Ovary (tissue), 9 donors: ENCODE results near the gene LIFR. TPM values are rescaled to one million over a fixed set of nuclear protein-coding genes. Genes with fewer than 3 reads are reported as not detected.

Experiments used
- DNase-seq, 5 donors: peaks; one replicate each; pipeline ENCODE4 v3.0.0-alpha.2; 2019 to 2020
- H3K27ac ChIP-seq, 2 donors: fragments of 200-600 bp; one replicate each; pipeline versions ENCODE4 v1.5.1 to v1.8.0; 2019 to 2022
- H3K27me3 ChIP-seq: fragments of 200-600 bp; one replicate; pipeline ENCODE4 v1.8.0; 2022
- H3K36me3 ChIP-seq: fragments of 200-600 bp; sonication (generic); one replicate; pipeline ENCODE4 v1.5.1; 2019
- H3K4me1 ChIP-seq: one replicate; pipeline ENCODE4 v1.8.1; 2013; ENCODE audit warnings: mild to moderate bottlenecking, moderate library complexity; ENCODE audit not compliant: insufficient read depth
- H3K4me3 ChIP-seq: fragments of 200-600 bp; sonication (generic); one replicate; pipeline ENCODE4 v1.5.1; 2017
- H3K9me3 ChIP-seq, 2 donors: fragments of 200-600 bp in 1 of 2; sonication (generic) in 1 of 2; one replicate each; pipeline versions ENCODE4 v1.5.1 to v1.8.1; 2013 to 2019; ENCODE audit warnings: mild to moderate bottlenecking in 1 of 2, moderate library complexity in 1 of 2
- EP300 ChIP-seq: sonication (generic); formaldehyde crosslinking; IDR thresholded peaks from one replicate; pipeline ENCODE4 v1.6.1; 2017; ENCODE audit warnings: antibody characterized with exemption
- POLR2A ChIP-seq: fragments of 450-650 bp; IDR thresholded peaks from one replicate; pipeline ENCODE4 v1.6.1; 2017; ENCODE audit warnings: antibody characterized with exemption, mild to moderate bottlenecking, moderate library complexity
- WGBS, 3 donors: extraction: QIAGEN DNeasy Blood & Tissue Kit in 1 of 3; methylation state at CpG; one replicate each; pipeline versions ENCODE4 v1.1.5 to v1.1.7; 2013 to 2017; 5-methylcytosine and 5-hydroxymethylcytosine counted together
- intact Hi-C, 4 donors: fragments of 100-400 bp; cut with DNase I; formaldehyde crosslinking; loops; one replicate each; pipeline versions ENCODE4 v1.11.0 to v1.15.1; 2022 to 2023
- polyA plus RNA-seq, 2 donors: library from polyadenylated mRNA; stranded (reverse); fragments of 200-250 nt in 1 of 2; fragments of 350-450 nt in 1 of 2; fragmentation: Illumina TruSeq in 1 of 2; extraction: RNeasy Lipid Tissue Mini Kit (QIAGEN cat#74804) in 1 of 2; gene quantifications; one replicate each; pipeline ENCODE4 v1.2.3, GENCODE V29; 2013 to 2014
- total RNA-seq, 7 donors: library from RNA; depleted of rRNA in 2 of 7; stranded (reverse); fragments of >200 nt in 2 of 7; fragmentation: NEBNext Ultra II Directional in 3 of 7; extraction: Animal tissue kit (Norgen Biotek cat#: 25700) in 3 of 7; gene quantifications; one replicate each; pipeline versions ENCODE4 v1.1.0 to v1.2.4, GENCODE V29; 2016 to 2023
- TF ChIP-seq, protein P1 (sequence below), 3 donors: fragments of 450-650 bp in 2 of 3; fragments of 200-600 bp in 1 of 3; IDR thresholded peaks; one replicate each; pipeline versions ENCODE4 v1.5.1 to v1.8.0; 2016 to 2022; ENCODE audit warnings: antibody characterized with exemption in 3 of 3, mild to moderate bottlenecking in 1 of 3
- donor health status: DM: no; HTN: no; CAD: no; lungs with moderate emphysema.
- donor health status: DM: no; HTN: no; CAD: no.
- donor health status: Bipolar disorder and iron deficiency.
- donor health status: DM: yes; HTN: yes; CAD: no.
- donor health status: DM: no; HTN: no; CAD: no.
- donor health status: DM: yes; HTN: yes; CAD: no.

Gene LIFR
- total and polyA plus RNA-seq, 9 donors, result 17.3 to 143 (median 89.3) TPM

- no peaks in the 10 kb centered on the region for H3K27me3 ChIP-seq
- TF ChIP-seq EP300 (no peak), POLR2A (no peak)
- TF ChIP-seq, protein P1, sequence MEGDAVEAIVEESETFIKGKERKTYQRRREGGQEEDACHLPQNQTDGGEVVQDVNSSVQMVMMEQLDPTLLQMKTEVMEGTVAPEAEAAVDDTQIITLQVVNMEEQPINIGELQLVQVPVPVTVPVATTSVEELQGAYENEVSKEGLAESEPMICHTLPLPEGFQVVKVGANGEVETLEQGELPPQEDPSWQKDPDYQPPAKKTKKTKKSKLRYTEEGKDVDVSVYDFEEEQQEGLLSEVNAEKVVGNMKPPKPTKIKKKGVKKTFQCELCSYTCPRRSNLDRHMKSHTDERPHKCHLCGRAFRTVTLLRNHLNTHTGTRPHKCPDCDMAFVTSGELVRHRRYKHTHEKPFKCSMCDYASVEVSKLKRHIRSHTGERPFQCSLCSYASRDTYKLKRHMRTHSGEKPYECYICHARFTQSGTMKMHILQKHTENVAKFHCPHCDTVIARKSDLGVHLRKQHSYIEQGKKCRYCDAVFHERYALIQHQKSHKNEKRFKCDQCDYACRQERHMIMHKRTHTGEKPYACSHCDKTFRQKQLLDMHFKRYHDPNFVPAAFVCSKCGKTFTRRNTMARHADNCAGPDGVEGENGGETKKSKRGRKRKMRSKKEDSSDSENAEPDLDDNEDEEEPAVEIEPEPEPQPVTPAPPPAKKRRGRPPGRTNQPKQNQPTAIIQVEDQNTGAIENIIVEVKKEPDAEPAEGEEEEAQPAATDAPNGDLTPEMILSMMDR (IDR thresholded peaks at IDR 0.05), result no peak
- no peaks in the 10 kb centered on the region for H3K36me3 ChIP-seq
- DNase-seq, result no peak
- intact Hi-C loops, result no loop called here
- no peaks in the 10 kb centered on the region for H3K4me1 ChIP-seq
- H3K27ac ChIP-seq, result no peak overlapping the region
- H3K9me3 ChIP-seq, result no peaks in the 10 kb centered on the region
- WGBS, 3 donors, result 94 to 96% (median 94%) methylated on average over 4 of the region's 4 CpGs
- H3K4me3 ChIP-seq, result no peak overlapping the region
Observed at GRCh38 chr5:38581597-38581996, 25.2 kb upstream of the LIFR start.

GRCh38 chr5:38579105-38579504, 22.7 kb upstream of the LIFR start:
- 87 to 93% (median 93%) methylated on average over 2 of the region's 2 CpGs for WGBS, 3 donors
- TF ChIP-seq, protein P1 (IDR thresholded peaks at IDR 0.05), result no peak
- TF ChIP-seq EP300, result no peak
- TF ChIP-seq POLR2A, result no peak

DNA sequence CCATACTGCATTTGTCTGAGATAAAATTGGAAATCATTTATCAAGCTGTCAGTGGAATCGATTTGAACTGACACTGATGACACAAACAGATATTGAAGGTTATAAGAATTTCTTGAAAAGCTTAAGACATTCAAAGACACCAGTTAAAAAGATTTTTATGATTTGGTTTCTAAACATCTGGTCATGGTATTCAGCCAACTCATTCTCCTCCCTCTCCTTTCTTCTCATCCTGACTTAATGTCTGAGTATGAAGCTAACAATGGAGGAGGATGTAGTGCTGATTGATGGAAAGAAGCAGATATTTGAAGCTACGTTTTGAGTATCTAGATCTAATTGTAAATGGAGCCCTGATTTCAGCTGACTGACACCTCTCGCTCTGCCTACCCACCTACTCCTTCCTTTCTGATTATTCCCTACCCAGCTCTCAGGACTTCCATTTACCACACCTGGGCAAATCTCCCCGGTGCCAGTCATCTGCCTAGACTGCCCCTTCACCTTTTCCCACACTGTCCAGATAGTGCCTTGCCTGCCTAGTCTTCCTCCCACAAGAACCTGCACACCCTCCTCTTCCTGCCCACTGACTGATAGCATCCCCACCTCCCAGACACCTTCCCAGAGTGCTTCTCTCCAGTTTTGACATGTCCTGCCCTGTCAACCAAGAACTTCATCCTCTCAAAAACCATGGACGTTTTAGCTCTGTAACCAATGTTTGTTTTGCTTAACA, 20.7 kb upstream of the LIFR start:
- H3K4me3 ChIP-seq, result no peak overlapping the region
- no peaks in the 10 kb centered on the region for H3K4me1 ChIP-seq
- H3K27ac ChIP-seq, result no peak overlapping the region
- H3K36me3 ChIP-seq, result no peaks in the 10 kb centered on the region
- no peaks in the 10 kb centered on the region for H3K9me3 ChIP-seq
- H3K27me3 ChIP-seq, result no peaks in the 10 kb centered on the region
- intact Hi-C loops, result no loop called here
- no peak for TF ChIP-seq POLR2A
- TF ChIP-seq, protein P1 (IDR thresholded peaks at IDR 0.05), result no peak
- 52 to 61% (median 54%) methylated on average over 5 of the region's 5 CpGs for WGBS, 3 donors
- no peak for DNase-seq

More at GRCh38 chr5:38579105-38579504, 22.7 kb upstream of the LIFR start:
- Histone ChIP-seq H3K4me3 (no peak overlapping the region), H3K36me3 (no peaks in the 10 kb centered on the region), H3K27ac (no peak overlapping the region), H3K4me1 (no peaks in the 10 kb centered on the region), H3K9me3 (no peaks in the 10 kb centered on the region), H3K27me3 (no peaks in the 10 kb centered on the region)
- intact Hi-C loops, result no loop called here
- DNase-seq, result no peak

DNA sequence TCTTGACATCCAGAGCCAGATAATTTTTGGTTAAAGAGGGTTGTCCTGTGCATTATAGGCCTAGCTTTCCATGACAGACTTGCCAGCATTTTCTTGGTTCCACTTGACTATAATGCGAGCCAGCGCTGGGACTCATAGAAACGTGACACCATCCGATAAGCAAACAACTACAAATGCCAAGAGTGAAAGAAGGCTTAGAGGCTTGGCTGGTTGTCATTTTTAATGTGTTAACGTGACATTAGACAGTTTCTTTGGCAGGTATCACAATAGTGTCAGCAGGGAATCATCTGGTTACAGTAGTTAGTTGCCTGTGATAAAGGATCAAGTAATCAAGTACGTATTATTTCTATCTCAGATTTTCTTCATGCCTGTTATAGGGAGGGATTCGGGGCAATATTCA, 20.0 kb upstream of the LIFR start:
- H3K9me3 ChIP-seq, result no peaks in the 10 kb centered on the region
- intact Hi-C loops, result no loop called here
- H3K36me3 ChIP-seq, result no peaks in the 10 kb centered on the region
- H3K27me3 ChIP-seq, result no peaks in the 10 kb centered on the region
- no peaks in the 10 kb centered on the region for H3K4me1 ChIP-seq
- TF ChIP-seq EP300 (no peak), POLR2A (no peak)
- TF ChIP-seq, protein P1 (IDR thresholded peaks at IDR 0.05), result no peak
- no peak for DNase-seq
- H3K27ac ChIP-seq, result no peak overlapping the region
- 84 to 90% (median 86%) methylated on average over 7 of the region's 7 CpGs for WGBS, 3 donors
- H3K4me3 ChIP-seq, result no peak overlapping the region
